GM18951 (cell line): ENCODE results near the gene CCDC57.

Experiments
- POLR2A ChIP-seq: IDR thresholded peaks from 4 replicates; pipeline ENCODE4 v1.6.1; 2011; ENCODE audit warnings: mild to moderate bottlenecking; ENCODE audit not compliant: insufficient read length, insufficient read depth; ENCODE audit errors: extremely low read depth
- in situ Hi-C: fragments of 300-500 bp; cut with MboI; formaldehyde crosslinking; loops from one replicate; pipeline ENCODE4 v1.12.0; 2022; ENCODE audit warnings: low sequenced_read_pairs, mixed read lengths, inconsistent platforms; ENCODE audit not compliant: unreplicated experiment

The CCDC57 gene

GRCh38 chr17:82090549-82091263, 121.9 kb downstream of the CCDC57 start:
- TF ChIP-seq POLR2A: no peak
- in situ Hi-C loops: no loop called here

- in situ Hi-C loops: no loop called here
- no peak for TF ChIP-seq POLR2A
Measured at GRCh38 chr17:82089723-82090548, 122.7 kb downstream of the CCDC57 start.

DNA sequence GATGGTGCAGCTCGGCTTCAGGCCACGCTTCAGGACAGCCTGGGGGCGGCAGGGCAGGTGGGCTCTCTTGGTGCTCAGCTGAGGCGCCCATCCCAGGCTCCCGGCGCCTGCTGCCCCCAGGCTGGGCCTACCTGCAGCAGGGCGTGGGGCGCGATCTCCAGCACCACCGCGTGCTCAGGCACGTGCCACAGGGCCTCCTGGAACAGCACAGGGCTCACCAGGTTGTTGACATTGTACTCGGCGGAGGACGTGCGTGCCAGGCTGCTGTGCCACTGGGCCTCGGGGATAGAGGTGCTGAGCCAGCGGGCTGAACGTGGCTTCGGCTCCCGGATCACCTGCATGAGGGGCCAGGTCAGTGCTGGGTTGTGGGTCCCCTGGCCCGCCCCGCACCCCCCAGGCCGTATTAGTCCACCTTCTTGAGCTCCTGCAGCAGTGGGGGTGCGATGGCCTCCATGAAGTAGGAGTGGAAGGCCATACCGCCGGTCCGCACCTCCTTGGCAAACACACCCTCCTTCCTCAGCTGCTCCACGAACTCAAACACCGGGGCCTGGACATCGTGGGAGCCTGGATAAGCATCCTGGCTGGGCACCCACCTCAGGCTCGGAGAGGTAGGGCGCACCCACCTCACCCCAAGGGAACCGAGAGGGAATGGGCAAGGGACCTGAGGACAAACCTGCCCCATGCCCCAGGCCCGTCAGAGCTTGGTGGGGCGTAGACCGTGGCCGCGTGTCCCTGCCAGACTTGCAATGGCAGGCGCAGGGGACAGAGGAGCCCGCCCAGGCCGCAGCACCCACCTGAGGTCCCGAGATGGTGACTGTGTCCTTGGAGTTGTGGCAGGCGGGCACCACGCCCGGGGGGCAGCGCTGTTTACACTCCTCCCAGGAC, 123.6 kb downstream of the CCDC57 start:
- no peak for TF ChIP-seq POLR2A
- in situ Hi-C loops: no loop called here

- TF ChIP-seq POLR2A: no peak
- in situ Hi-C loops: no loop called here
Measured at GRCh38 chr17:82087961-82088837, 124.4 kb downstream of the CCDC57 start.

GRCh38 chr17:82086941-82087906, 125.4 kb downstream of the CCDC57 start:
- no peak for TF ChIP-seq POLR2A
- in situ Hi-C loops: no loop called here

DNA sequence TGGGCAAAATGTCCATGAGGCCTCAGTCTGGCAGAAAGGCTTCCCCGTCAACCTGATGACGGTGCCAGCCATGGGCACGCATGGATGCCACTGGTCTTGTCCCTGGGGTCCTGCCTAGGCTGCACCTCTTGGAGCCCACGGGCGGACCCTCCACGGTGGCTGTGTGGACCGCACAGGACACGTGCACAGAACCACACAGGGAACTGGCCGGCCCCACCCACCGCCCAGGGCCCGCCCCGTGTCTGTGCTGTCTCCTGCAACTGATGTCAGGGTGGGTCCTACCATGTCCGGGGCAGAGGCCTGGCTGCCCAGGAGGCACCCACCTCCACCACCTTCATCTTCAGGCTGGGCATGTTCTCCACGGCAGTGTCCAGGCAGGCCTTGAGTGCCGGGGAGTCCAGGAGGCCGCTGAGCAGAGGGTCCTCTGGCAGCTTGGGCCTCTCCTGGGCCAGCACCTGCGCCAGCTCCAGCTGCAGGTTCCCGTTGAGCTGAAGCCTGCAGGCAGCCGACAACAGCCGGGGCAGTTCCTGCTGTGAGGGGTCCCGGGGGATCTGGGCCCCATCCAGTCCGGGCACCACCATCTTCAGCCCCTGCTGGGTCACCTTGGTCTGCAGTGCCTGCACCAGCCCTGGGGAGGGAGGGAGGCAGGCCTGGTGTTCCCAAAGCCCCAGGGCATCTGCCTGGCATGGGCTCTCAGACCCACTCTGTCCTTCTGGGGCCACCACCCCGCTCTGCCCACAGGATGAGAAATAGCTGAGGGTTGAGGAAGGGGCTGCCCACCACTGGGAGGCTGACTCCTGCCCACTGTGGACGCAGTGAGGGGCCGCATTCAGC, 126.5 kb downstream of the CCDC57 start:
- no peak for TF ChIP-seq POLR2A
- in situ Hi-C loops: no loop called here

DNA sequence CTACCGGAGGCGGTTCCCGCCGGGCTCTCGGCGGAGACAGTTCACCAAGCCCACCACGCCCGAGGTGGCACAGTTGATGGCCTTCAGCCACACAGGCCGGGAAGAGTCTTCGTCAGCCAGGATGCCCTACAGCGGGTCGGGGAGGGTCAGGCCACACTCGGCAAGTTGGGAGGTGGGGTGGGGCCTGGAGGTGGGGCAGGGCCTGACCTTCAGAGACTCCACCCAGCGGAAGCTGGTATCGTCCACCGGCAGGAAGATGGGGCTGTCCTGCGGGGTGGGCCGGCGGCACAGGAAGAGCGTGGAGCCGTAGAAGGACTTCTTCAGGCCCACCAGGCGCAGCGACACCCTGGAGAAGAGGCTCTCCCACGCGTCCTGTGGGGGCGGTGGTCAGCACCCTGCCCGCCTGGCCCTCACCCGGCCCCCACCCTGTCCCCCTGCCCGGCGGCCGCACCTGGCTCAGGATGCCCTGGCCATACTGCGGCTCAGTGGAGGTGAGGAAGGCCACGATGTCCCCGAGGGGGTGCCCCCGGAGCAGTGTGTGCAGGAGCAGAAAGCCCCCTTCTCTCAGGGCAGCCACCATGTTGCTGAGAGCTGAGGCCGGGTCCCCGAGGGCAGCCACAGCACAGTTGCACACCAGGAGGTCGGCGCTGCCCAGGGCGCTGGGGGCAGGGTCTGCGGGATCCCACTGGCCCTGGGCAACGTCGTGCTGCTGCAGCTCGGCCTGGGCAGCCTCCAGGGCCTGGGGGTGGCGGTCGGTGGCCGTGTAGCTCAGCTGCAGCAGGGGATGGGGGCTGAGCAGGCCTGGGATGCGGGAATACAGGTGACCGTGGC, 127.4 kb downstream of the CCDC57 start:
- in situ Hi-C loops: no loop called here
- TF ChIP-seq POLR2A: no peak

DNA sequence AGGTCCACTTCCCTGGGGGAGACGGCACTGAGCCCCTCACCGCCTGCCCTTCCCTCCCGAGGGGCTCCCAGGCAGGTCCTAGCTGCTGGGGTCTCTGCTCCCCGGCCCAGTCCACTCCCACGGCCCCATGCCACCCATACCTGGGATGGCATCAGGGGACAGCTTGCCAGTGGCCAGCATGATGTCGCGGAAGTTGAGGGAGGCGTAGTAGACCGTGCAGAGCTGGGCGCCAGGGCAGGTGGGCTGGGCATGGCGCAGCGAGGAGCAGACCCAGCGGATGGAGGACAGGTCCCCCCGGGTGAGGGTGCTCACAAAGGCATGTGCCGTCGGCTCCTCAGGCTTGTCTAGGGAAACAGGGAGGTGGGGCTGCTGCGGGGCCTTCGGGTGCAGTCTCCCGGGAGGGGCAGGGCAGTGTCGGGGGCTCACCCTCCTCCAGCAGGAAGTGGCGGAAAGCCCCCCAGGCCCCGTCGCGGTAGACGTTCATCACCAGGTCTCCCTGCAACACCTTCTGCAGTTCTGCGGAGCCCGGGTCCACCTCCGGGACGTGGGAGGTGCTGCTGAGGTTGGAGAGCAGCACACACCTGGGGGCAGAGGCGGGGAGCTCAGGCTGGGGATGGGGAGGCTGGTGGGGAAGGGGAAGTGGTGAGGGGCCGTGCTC, 128.1 kb downstream of the CCDC57 start:
- TF ChIP-seq POLR2A: no peak
- in situ Hi-C loops: no loop called here

- TF ChIP-seq POLR2A: peak; percentile 2
- in situ Hi-C loops: no loop called here
Measured at GRCh38 chr17:82083533-82084359, 128.9 kb downstream of the CCDC57 start.

DNA sequence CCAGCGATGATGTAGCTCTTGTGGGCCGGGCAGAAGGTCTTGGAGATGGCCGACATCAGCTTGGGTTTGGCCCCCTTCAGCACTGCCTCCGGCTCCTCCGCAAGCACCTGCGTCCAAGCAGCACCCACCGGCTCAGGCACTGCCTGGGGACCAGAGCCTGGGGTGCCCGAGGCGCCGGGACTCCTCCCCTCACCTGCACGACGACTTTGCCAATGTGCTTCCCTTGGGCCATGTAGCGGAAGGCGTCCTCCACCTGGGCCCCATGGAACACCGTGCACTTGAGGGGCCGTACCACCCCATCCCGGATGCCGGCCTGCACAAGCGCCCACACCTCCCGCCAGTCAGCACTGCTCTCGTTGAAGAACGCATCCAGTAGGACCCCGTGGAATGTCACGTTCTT, 129.6 kb downstream of the CCDC57 start:
- in situ Hi-C loops: no loop called here
- TF ChIP-seq POLR2A: no peak
